DMS79 treated with DMSO at 0.1 percent for 48 hours (cell line): ENCODE results near the gene XCL1.

Source experiments
- DNase-seq: peaks from one replicate; lab custom pipeline; 2025; lab: John Stamatoyannopoulos, UW

The XCL1 gene

DNA sequence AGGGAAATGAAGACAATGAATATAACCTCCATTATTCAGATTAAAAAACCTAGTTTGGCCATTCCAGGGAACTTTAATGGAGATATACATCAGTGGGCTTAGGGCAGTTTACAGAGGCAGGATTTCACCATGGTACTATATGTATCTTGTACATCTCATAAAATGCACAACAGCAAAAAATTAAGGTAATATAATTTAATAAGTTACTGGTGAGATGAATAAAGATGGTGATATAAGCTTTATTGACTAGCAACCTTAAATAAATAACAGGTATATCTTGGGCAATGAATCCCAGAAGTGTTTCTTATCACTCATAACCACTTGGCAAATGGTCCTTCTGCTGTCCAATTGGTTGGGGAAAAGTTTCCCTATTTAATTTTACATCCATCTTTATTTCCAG, 29.0 kb downstream of the XCL1 start:
- DNase-seq = no peak

DNA sequence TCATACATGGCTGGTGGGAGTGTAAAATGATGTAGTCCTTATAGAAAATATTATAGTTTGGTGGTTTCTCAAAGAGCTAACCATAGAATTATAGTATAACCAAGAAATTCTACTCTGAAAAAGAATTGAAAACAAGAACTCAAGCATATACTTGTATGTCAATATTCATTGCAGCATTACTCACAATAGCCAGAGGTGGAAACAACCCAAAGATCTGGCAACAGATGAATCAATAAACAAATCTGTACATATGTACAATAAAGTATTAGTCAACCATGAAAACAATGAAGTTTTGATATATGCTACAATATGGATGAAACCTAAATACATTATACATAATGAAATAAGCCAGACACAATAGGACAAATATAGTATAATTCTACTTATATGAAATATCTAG, 29.7 kb downstream of the XCL1 start:
- no peak for DNase-seq

DNA sequence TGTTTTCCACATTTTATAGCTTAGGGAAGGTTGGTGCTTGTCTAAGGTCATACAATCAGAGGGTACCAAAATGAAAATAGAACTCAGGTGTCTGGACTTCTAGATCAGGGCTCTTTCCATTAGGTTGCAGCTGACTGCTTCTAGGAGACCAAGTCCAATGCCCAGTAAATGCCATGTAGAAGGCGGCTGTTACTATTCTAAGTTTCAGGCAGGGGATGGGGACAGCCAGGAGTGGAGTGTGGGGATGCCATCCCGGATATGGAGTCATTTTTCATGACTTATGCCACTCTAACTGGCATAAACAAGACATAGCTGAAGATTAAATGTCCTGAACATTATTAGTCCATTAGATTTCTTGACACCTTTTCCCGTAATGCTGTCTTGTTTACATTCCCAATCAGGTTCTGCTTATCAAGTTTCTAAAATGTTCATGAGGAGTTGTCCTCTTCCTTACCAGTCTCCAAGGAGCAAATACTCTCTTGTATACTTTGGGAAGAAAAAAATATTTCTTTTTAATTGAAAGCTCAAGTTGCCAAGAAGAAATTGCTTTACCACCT, 31.5 kb downstream of the XCL1 start:
- no peak for DNase-seq

DNA sequence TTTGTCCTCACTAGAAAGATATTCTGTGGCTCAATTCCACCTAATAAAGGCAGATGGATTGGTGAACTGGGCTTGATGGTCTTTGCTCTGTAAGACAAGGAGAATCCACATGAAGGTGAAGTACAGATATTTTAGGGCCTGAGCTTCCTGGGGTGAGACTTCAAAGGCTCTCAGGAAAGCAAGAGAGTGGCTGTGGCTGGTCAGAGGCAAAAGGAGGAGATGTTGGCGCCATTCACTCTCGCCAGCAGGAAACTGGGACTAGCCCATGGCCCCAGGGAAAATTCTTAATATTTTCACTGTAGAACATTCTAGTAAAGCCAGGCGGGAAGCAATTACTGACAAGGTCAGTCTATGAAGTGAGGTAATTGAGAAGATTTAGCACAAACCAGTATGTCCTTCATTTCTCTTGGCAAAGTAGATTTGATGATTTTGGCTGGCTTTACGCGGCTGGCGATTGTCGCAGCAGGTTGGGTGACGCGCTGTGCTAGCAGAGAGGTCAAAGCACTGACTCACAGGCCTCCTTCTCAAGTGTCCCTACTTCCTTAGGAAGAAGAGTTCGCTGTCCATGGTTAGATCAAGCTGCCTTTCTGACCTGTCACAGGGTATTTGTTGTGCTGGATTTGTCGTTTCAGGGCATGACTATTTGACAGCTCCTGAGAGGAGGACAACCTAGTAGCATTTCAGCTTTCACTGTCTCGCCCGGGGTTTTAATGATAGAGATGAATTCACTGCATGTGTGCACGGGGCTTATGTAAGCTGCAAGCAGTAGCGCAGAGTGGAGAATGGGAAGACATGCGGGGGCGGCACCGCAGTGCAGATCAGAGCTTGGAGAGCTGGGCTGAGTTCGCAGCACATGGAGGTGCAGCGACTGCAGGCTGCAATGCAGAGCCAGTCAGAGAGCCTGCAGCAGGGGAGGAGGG, 32.7 kb downstream of the XCL1 start:
- DNase-seq = no peak

DNA sequence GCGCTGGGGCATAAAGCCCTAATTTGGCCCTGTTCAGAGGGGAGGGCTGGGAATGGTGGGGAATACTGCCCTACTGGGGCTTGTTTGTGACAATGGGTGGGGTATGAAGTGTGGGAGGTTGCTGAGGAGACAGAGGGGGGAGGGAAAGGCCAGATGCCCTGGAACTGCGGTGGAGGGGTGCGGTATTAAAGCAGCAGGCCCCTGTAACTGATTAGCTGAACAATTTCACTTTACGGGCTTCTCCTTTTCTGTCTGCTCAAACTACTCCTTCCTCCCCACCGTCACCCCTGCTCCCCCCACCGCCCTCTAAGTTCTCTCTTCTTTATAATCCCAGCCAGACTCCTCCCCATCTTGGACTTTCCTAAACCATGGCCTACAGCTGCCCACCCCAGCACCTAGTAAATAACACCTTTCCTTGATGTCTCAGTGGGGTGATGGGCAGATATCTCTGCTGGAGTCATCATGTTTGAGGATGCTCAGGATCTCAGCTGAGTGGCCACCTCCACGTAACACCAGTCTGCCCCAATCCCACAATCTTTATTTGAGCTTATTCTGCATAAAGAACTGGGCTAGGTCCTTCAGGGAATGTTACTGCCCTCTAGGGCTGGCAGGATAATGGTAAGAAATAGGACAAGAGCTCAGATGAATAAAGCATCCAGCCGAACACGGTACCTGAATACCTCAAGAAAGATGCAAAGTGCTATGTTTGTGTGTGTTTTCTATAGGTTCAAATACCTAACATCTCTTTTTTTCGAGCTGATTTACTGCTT, 33.5 kb downstream of the XCL1 start:
- no peak for DNase-seq

DNA sequence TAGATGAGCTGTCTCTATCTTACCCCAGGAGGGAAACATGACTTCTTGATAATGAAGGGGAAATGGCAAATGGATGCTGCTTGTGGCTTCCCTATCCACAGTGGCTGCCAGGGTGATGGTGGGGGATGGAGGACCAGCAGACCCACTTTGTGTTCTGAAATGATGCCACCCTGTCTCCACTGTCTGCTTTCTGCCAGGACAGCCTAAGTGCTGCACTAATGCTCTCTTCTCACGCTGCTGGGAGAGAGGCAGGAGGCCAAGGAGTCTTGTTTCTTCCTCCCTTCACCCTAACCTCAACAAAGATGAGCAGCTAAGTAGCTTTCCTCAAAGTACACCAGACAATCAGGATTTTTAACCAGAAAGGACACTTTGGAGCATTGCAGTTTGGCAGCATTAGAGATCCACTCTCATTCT, 36.6 kb downstream of the XCL1 start:
- no peak for DNase-seq

DNA sequence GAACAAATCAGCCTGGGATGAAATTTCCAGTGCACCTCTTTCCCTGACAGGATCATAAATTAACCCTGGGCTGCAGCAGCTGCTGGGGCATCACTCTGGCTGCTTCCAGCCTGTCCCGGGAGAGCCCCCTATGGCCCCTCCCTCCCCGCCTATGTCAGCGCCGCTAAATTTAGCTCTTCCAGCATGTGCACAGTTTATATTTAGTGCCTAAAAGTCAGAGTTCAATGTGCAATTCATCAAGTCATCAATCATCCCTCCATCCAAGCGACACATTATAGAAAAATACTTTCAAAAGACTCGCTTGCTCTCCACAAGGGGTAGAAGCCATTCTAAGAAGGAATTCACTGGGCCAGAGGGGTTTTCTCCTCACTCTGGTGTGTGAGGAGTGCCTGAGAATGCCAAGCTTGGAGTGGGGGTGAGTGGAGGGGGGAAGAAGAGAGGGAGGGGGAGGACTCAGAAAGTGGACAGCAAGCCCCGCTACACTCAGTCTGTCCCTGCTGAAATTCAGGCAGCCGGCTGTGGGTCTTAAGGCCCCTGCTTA, 37.4 kb downstream of the XCL1 start:
- DNase-seq = no peak

DNA sequence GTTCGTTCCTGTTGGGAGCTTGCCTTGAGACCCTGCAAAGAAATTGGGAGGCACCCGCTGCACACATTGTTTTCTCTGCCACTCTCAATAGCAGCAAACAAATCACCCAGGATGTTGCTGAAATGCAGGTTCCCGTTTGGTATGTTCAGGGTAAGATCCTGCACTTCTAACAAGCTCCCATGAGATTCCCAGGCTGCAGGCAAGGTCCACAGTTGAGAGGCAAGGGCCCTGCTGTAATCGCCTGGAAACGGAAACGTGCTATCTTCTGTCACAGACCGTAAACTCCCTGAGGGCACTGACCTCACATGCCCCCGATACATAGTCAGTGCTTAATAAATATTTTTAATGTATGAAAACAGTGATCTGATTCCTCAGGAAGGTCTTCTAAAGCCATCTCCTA, 37.8 kb downstream of the XCL1 start:
- DNase-seq = no peak

DNA sequence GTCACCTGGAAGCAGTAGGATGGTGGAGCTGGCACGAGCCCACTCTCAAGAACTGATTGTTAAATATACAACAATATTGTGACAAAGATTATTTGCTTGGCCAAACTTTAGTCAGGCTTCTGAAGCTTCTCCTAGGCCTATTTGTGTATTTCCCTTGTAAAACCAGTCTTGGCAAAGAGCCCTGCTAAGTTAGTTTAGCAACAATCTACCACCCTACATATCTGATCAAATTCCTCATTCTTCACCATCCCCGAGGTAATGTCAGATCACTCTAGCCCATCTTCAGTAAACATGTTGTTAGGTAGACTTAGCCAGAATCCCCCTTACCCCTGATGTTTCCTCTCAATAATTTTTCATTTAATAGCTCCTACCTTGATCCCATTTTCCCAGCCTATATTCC, 39.6 kb downstream of the XCL1 start:
- DNase-seq = no peak

DNA sequence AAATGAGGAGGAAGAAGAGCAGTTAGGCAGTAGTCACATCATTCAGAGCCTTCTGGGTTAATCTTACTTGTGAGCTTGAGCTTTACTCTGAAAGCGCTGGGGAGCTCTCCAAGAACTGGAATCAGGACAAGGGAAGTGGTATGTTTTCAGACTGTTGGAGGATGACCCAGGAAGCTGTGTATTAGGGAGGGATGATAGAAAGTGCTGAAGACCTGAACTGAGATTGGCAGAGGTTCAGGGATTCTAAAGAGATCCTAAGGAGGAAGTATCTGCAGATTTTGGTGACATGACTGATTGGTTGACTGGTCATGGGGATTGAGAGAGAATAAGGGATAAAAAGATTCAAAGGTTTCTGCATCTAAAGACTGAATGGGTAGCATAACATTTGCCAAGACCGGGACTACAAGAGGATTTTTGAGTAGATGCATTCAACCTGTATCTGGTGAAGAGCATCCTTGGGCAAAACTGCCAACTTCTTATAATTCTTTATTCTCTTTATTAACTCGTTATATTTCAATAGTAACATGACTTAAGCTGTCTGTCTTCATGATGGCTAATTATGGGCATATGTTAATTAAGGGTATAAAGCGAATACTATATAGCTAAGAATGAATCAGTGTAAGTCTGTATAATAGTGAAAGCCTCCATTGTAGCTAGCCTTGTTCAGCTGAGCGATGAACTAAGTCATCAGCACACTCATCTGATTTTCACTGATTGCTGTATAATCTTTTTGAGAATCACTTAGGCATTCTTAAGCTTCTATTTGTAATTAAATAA, 41.8 kb downstream of the XCL1 start:
- DNase-seq = no peak

DNA sequence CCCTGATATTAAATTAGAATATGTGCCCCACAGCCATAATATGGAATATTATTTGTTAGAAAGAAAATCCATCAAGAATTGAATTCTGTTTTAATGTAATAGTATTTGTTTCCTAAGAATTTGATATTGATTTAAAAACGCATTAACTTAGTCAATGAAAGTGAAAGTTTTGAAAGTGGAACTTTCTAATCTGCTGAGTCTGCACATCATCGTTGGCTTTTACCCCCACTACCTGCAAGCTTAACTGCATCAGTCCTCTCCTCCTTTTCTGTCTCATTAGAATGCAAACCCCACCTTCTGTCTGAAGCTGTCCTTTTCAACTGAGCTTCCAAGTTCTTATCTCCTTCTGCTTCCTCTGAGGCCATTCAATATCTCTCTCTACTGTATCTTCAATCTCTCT, 42.5 kb downstream of the XCL1 start:
- DNase-seq = no peak

DNA sequence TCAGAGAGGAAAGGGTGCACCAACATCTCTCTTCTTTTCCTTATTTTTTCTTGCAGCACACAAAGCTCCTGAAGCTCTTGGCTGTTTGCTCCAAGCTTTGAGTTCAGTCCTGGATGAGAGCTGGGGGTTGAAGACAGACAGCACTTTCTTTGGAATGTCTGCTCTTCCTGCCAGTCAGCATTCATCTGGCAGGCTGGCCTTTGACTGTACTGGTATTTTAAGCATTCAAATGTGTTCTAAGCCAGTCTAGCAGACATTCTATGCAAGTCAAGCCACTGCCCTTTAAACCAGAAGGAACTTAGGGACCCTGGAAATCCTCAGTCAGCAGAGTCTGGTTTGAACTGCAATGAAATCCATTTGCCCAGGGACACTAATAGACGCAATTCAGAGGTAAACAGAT, 45.0 kb downstream of the XCL1 start:
- DNase-seq = no peak

DNA sequence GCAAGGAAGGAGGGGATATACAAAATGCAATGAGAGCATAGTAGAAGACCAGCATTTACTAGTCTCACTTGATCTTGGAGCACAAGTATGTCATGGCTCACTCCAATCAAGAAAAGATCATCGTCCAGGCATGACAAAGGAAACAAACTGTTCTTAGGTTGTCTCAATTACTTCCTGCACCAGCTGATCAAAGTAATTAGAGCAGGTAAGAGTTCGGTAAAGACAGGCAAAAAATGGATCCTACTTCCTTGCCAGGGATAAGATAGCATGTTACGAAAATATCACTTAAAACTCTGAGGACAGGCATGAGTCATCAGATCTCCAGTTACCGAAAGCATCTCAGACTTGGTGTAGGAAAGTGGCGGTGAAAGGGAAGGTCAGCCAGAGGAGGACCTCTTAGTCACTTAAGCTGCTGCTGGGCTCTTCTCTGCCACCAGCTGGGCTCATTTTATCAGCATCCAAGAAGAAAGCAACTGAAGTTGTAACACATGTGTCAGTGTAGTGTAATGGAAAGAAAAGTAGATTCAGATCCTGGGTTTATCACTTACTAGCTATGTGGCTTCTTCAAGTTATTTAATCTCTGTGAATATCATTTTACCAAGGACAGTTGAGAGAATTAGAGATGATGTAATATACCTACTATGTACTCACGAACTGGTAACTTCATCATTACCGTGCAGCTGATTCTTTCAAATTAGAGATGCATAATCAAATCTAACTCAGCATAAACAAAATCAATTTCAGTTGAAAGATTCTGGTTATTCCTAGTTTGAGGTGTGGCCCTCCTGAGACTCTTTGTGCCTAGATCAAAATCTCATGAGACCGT, 46.8 kb downstream of the XCL1 start:
- peak; percentile 43 for DNase-seq

DNA sequence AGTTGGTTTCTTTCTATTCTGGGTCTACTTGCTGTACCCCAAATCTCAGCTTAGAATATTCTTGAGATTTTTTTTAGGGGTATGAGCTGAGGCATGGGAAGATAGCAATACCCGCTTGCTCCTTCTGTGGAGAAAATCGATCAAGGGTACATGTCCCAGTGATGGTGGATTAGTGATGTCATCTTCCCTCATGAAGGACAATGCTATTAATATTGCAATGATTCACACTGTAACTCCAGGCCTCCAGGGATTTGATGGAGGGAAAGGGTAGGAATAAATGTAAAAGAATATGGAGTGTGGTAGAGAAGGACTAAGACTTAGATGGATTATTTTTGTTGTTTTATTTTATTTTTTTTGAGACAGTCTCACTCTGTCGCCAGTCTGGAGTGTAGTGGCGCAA, 47.4 kb downstream of the XCL1 start:
- no peak for DNase-seq

DNA sequence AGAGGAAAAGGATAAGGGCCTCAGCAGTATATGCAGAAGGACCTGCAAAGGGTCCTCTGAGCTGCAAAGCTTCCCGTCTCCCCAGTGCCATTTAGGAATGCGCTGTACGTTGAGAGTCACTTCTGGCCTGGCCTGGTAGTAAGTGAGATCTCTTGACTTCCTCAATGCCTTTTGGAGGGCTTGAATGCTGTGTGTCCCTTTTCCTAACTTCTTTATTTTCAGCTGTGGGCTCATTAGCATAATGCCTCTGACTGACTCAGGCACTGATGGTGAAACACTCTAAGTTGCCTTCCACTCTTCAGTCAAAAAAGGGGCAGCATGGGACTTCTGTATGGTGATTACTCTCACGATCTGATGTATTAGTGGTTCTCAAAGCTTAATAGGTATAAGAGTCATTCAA, 49.9 kb downstream of the XCL1 start:
- no peak for DNase-seq

DNA sequence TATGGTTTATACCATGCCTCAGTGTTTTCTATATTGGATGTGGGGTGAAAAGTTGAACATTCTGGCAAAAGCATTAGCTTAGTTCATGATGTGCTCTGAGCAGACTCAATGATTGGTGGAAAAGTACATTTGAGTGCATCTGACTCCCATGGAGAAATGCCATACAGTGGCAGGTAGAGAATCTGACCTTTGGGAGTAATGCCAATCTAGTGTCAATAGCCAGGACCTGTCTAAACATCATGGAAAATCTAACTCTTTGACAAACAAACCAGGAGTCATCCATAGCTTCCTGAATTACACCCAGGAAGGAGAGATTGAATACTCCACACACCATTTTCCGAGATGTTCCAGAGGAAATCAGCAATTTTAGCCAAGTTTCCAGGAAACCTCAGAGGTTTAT, 51.0 kb downstream of the XCL1 start:
- no peak for DNase-seq

DNA sequence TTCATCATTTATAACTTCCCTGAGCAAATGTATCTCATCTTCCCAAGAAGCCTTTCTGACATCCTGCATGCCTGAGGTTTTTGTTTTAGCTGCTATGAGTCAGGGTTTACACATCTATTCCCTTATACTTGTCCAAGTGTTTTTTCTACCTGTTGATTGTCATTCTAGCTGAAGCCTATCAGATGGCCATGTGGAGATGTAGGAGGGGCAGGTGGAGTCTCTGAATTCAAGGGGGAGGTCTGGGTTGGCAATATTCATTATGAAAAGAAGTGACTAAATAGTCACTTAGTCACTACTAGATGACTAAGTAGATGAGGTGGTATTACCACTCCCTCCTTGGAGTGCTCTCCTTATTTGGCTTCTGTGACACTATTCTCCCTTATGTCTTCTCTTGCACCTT, 52.4 kb downstream of the XCL1 start:
- DNase-seq = no peak

DNA sequence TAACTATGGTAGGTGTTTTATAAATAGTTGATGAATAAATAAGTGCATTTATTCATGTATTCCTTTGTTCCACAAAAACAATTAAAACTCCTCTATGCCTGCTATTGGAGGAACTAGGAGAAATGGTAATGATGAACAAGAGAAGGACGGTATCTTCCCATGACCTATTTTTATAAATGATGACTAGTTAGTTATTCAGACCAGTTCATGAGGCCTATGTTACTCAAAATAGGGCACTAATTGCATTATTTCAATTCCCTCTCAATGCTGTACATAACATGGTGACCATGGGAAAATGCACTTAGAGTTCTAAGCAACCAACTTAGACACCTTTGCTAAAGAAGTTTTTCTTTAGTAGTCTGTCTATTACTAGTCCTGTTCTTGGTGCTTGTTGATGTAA, 53.1 kb downstream of the XCL1 start:
- DNase-seq = no peak
